MM.1S (cell line): ENCODE measurements around the gene ZRANB2.

Experiments
- DNase-seq: peaks from one replicate; pipeline ENCODE4 v3.0.0-alpha.2; 2015
- H2AFZ ChIP-seq: fragments of 300-600 bp; sonication (generic); 2 replicates; pipeline ENCODE4 v1.6.0; 2016; ENCODE audit warnings: antibody characterized with exemption, low read length
- H3F3A ChIP-seq: fragments of 300-600 bp; sonication (generic); 2 replicates; pipeline ENCODE4 v1.6.1; 2016; ENCODE audit warnings: mild to moderate bottlenecking, antibody characterized with exemption, low read length, moderate library complexity, mixed read lengths; ENCODE audit not compliant: insufficient read depth
- H3K27ac ChIP-seq: fragments of 300-600 bp; sonication (generic); 2 replicates; pipeline ENCODE4 v1.5.1; 2016; ENCODE audit warnings: mild to moderate bottlenecking, low read length
- H3K27me3 ChIP-seq: fragments of 300-600 bp; sonication (generic); replicated peaks from 2 replicates; pipeline ENCODE4 v1.6.0; 2016; ENCODE audit warnings: low read length; ENCODE audit not compliant: insufficient read depth
- H3K36me3 ChIP-seq: fragments of 300-600 bp; sonication (generic); replicated peaks from 2 replicates; pipeline ENCODE4 v1.6.1; 2016; ENCODE audit warnings: mild to moderate bottlenecking, low read length, mixed read lengths; ENCODE audit not compliant: insufficient read depth
- H3K4me1 ChIP-seq: fragments of 300-600 bp; sonication (generic); 2 replicates; pipeline ENCODE4 v1.6.1; 2016; ENCODE audit warnings: low read length, mixed read lengths
- H3K4me2 ChIP-seq: fragments of 300-600 bp; sonication (generic); 2 replicates; pipeline ENCODE4 v1.6.0; 2016; ENCODE audit warnings: low read depth, low read length
- H3K4me3 ChIP-seq: fragments of 300-600 bp; sonication (generic); 2 replicates; pipeline ENCODE4 v1.5.1; 2016; ENCODE audit warnings: low read length, mixed read lengths
- H3K79me2 ChIP-seq: fragments of 300-600 bp; sonication (generic); 2 replicates; pipeline ENCODE4 v1.6.1; 2016; ENCODE audit warnings: mixed run types, low read length, mixed read lengths
- H3K9ac ChIP-seq: fragments of 300-600 bp; sonication (generic); 2 replicates; pipeline ENCODE4 v1.6.1; 2016; ENCODE audit warnings: low read length, mixed read lengths
- H3K9me2 ChIP-seq: fragments of 300-600 bp; sonication (generic); replicated peaks from 2 replicates; pipeline ENCODE4 v1.6.1; 2016; ENCODE audit warnings: mild to moderate bottlenecking, low read length, mixed read lengths; ENCODE audit not compliant: insufficient read depth
- H3K9me3 ChIP-seq: fragments of 300-600 bp; sonication (generic); replicated peaks from 2 replicates; pipeline ENCODE4 v1.6.1; 2016; ENCODE audit warnings: mild to moderate bottlenecking, low read length, mixed read lengths; ENCODE audit not compliant: insufficient read depth
- H4K20me1 ChIP-seq: fragments of 300-600 bp; sonication (generic); 2 replicates; pipeline ENCODE4 v1.6.1; 2016; ENCODE audit warnings: mild to moderate bottlenecking, low read length, moderate library complexity, mixed read lengths; ENCODE audit not compliant: insufficient read depth
- EZH2 ChIP-seq: fragments of 300-600 bp; sonication (generic); optimal IDR thresholded peaks from 2 replicates; pipeline ENCODE3; 2017; ENCODE audit warnings: low read depth, mild to moderate bottlenecking, antibody characterized with exemption, low read length, mixed read lengths
- EZH2phosphoT487 ChIP-seq: fragments of 300-600 bp; sonication (generic); IDR thresholded peaks from 2 replicates; pipeline ENCODE4 v1.6.1; 2018; ENCODE audit warnings: antibody characterized with exemption, low read length
- TF ChIP-seq, protein P1 (sequence below): fragments of 300-600 bp; sonication (generic); IDR thresholded peaks from 2 replicates; pipeline ENCODE4 v1.5.1; 2016; ENCODE audit warnings: antibody characterized with exemption, low read length, mixed read lengths

The ZRANB2 gene

DNA sequence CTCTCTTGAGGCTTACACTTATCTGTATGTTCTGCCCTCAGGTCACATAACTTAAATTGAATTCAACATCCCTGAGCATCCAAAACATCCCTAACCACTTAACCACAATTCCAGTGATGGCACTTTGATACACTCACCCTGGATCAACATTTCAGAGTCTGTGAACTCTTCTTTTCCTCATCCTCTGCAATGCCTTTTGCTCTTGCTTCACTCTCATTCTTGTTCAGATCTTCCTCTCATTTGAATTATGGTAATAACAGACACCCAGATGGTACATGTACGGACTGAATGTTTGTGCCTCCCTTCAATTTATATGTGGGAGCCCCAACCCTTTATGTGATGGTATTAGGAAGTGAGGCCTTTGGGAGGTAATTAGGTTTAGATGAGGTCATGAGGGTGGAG is 66.7 kb downstream of the ZRANB2 start:
- Histone ChIP-seq H4K20me1 (no peaks in the 10 kb centered on the region), H3K79me2 (no peaks in the 10 kb centered on the region)
- DNase-seq = no peak

More for the DNA sequence above, 66.7 kb downstream of the ZRANB2 start:
- Histone ChIP-seq H3K9me2 (no peaks in the 10 kb centered on the region), H3F3A (no peaks in the 10 kb centered on the region), H3K36me3 (no peaks in the 10 kb centered on the region), H3K4me2 (no peak overlapping the region), H3K4me1 (no peaks in the 10 kb centered on the region), H3K4me3 (no peak overlapping the region), H2AFZ (no peak overlapping the region), H3K9me3 (no peaks in the 10 kb centered on the region), H3K27me3 (no peaks in the 10 kb centered on the region), H3K27ac (no peak overlapping the region), H3K9ac (no peak overlapping the region)
- no peak for TF ChIP-seq EZH2phosphoT487
- no peak for TF ChIP-seq EZH2
- TF ChIP-seq, protein P1, sequence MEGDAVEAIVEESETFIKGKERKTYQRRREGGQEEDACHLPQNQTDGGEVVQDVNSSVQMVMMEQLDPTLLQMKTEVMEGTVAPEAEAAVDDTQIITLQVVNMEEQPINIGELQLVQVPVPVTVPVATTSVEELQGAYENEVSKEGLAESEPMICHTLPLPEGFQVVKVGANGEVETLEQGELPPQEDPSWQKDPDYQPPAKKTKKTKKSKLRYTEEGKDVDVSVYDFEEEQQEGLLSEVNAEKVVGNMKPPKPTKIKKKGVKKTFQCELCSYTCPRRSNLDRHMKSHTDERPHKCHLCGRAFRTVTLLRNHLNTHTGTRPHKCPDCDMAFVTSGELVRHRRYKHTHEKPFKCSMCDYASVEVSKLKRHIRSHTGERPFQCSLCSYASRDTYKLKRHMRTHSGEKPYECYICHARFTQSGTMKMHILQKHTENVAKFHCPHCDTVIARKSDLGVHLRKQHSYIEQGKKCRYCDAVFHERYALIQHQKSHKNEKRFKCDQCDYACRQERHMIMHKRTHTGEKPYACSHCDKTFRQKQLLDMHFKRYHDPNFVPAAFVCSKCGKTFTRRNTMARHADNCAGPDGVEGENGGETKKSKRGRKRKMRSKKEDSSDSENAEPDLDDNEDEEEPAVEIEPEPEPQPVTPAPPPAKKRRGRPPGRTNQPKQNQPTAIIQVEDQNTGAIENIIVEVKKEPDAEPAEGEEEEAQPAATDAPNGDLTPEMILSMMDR = no peak
